ENCODE measurements around the gene FAM199X.

The FAM199X gene
- long read RNA-seq, donor 1, full-length matches to known transcripts, result 7 of 7 reads
- long read RNA-seq, donor 1, partial matches to known transcripts, result 0 of 7 reads
- long read RNA-seq, donor 1, other reads (novel, unspliced or antisense), result 0 of 7 reads
- long read RNA-seq, donor 2, result 0 reads
- long read RNA-seq, donor 3, full-length matches to known transcripts, result 3 of 3 reads
- long read RNA-seq, donor 3, partial matches to known transcripts, result 0 of 3 reads
- long read RNA-seq, donor 3, other reads (novel, unspliced or antisense), result 0 of 3 reads
- long read RNA-seq, donor 4, full-length matches to known transcripts, result 10 of 10 reads
- long read RNA-seq, donor 4, partial matches to known transcripts, result 0 of 10 reads
- long read RNA-seq, donor 4, other reads (novel, unspliced or antisense), result 0 of 10 reads
- long read RNA-seq, donor 5, full-length matches to known transcripts, result 6 of 6 reads
- long read RNA-seq, donor 5, partial matches to known transcripts, result 0 of 6 reads
- long read RNA-seq, donor 5, other reads (novel, unspliced or antisense), result 0 of 6 reads
- long read RNA-seq, donor 6, full-length matches to known transcripts, result 8 of 8 reads
- long read RNA-seq, donor 6, partial matches to known transcripts, result 0 of 8 reads
- long read RNA-seq, donor 6, other reads (novel, unspliced or antisense), result 0 of 8 reads
- long read RNA-seq, donor 7, full-length matches to known transcripts, result 6 of 28 reads
- long read RNA-seq, donor 7, partial matches to known transcripts, result 22 of 28 reads
- long read RNA-seq, donor 7, other reads (novel, unspliced or antisense), result 0 of 28 reads
- long read RNA-seq, donor 8, full-length matches to known transcripts, result 6 of 37 reads
- long read RNA-seq, donor 8, partial matches to known transcripts, result 31 of 37 reads
- long read RNA-seq, donor 8, other reads (novel, unspliced or antisense), result 0 of 37 reads

DNA sequence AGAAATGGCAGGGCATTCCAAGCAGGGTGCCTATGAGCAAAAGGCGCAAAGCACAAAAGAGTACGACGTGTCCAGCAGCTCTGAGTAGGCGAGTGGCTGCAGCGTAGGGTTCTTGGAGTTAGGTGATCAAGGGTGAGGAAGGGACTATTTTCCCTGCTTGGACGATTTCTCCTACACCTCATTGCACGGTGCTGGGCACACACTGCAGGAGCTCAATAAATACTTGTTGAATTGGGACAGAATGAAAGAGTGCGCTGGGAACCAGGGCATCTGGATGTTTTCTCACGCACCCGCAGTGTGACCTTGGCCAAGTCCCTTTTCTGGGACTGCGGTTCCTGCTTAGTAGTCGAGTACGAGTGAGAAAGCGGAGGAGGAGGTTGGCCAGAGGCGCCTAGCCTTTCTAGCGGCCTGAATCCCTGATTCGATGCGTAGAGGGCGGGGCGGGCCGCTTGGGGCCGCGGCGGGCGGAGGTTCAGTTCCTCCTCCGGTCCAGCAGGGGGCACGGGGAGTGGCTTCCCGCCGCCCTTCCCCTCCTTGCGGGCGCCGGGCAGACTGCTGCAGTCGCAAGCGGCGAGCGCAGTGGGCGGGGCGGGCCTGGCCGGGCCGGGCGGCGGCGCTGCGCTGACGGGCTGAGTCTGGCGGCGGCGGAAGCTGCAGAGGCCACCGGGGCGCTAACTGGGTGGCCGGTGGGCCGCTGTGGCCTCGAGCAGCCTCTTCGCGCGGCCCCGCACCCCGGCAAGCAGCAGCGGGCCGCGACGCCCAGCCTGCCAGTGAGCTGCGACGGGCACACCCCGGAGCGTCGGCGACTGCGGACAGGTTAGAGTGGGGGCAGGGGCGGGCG lies at the start of gene FAM199X:
Gene FAM199X, plus strand, starts transcription at position 560 of the 841 bp plus-strand sequence. CDS start 333 bp downstream, outside the sequence.
- peak; percentile 81 for DNase-seq

DNA sequence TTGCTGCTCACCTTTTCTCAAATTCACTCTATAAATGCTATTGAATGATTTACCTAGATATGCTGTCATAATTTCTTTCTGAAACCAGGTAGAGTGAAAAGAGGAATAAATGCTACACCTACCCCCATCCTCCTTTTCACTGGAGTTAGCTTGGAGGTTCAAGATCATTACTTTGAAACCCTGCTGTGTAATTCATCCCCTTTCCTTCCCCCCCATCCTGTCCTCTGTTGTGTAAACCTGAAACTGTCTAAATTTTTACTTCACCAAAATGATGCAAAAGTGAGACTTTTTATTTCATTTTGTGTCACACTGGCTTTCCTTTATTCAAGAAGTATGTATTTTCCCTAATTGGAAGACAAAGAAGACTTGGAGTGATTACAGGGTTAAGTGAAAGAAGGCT lies 48.5 kb upstream of the FAM199X start:
- no peak for DNase-seq

DNA sequence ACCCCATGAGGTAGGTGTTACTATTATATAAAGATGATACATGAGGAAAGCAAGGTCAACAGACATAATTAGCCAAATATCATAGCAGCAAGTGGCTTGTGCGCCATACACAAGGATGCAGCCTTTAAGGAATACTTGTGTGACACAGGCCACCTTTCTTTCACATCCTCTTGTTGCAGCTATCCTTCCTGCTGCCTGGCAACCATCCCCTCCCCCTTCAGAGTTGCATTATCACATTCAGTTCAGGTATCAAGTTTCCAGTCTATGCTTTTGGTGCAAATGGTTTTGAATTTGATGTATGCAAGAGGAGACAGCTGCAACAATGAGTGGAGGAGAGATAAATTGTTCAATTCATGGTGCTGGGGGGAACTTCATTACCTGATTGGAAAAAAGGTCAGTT lies 47.5 kb upstream of the FAM199X start:
- no peak for DNase-seq

DNA sequence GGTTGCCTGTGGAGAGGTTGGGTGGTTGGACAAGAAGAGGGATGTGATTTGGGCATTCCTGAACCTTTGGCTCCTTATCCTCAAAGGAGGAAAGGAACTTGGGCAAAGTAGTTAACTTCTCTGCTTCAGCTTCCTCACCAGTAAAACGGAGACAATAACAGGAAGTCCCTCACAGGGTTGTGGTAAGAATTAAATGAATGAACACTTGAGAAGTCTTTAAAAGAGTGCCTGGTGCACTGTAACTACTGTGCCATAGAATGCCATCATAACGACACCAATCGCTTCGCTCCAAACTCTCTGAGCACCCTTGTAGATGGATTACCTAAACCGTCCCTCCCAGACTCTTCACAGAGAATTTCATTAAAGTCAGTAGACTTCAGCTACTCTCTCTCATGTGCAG lies 43.4 kb upstream of the FAM199X start:
- no peak for DNase-seq

DNA sequence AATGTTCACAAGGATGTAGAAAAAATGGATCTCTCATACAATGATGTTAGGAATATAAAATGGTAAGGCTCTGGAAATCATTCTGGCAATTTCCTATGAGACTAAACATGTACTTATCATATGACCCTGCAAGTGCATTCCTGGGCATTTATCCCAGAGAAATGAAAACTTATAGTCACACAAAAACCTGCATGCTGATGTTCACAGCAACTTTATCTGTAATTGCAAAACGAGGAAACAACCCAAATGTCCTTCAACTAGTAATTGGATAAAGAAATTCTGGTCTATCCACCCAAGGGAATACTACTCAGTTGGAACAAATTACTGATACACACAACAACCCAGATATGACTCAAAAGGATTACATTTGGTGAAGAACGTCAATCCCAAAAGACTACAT lies 39.4 kb upstream of the FAM199X start:
- DNase-seq, result no peak

DNA sequence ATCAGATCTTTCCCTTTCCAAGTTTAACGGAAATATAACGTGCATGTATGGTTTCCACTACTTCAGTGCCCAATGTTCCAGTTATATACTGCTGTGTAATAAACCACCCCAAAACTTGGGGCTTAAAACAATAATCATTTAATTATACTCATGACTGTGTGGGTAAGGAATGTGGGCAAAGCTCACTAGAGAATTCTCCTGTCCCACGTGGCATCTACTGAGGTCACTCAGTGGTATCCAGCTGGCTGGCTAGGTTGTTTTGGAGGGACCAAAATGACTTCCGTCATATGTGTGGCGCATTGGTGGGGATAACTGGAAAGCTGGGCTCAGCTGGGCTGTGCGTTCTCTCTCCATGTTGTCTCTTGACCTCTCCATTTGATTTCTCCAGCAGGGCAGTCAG lies 35.4 kb upstream of the FAM199X start:
- no peak for DNase-seq

DNA sequence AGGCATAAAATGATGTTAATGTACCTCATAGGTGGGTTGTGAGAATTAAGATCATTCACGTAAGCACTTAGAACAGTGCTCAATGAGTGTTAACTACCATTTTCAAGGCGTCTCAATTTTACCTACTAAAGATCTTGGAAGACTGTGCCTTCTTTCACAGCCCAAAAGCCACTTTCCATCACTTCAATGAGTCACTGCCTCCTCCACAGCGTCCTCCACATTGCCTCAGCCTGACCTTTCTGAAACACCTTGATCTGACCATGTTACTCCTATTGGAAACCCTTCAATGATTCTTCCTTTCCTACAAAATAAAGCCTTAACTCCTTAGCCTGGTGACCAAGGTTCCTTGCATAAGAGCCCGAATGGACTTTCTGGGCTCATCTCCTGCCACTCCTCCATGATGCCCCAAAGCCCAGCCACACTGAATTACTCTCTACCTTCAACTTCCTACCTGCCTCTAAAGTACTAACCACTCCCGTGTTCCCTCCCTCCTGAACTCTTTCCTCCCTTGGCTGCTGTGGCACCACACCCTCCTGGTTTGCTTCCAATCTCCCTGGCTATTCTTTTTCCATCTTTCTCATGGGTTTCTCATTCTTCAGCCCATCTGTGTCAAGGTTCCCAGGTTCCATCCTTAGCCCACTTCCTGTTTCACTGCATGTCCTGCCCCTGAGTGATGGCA lies 31.5 kb upstream of the FAM199X start:
- DNase-seq, result no peak

DNA sequence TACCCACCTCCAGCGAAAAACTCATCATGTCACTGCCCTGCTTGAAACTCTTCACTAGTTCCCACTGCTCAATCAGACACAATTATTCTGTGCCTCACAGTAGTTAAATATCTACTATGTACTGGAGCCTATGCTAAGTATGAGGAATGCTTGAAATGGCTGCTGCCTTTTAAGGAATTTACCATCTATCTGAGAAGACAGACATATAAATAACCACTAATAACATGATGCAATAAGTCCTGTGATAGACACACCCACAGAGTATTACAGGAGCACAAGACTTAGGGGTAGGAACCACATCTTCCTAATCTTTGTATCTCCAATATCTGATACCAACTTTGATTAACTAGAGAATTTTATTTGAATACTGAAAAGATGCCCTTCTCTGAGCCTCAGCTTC lies 30.6 kb upstream of the FAM199X start:
- no peak for DNase-seq

DNA sequence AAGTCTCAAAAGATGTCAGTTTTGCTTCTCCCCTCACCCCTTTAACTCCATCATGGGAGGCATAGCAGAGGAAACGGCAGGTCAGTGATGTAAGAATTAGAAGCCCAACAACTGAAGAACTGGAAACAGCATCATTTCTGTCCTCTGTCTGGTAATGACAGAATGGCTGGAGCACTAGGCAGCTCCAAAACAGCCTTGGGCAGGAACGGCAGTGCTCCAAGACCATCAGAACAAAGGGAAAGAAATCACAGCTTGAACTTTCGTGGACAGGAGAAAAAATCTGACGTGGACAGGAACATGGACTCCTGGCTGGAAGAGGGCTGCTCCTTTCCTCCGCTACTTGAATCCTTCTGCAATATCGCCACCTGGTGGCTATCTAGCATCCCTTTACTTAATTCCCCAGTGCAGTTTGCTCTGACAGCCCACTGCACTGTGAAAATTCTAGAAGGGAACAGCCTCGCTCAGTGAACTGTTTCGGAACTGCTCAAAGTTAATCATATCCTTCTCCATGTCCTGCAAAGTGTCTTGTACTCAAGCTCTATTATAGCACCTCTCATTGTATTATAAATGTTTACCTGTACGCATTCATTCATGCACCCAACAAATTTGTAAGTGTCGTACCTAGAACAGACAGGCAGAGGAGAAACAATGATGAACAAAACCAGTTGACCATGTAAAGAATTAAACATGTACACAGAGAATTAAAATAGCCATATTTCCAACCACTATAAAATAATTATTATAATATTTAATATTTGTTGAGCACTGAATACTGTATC lies 29.8 kb upstream of the FAM199X start:
- DNase-seq, result peak; percentile 56

DNA sequence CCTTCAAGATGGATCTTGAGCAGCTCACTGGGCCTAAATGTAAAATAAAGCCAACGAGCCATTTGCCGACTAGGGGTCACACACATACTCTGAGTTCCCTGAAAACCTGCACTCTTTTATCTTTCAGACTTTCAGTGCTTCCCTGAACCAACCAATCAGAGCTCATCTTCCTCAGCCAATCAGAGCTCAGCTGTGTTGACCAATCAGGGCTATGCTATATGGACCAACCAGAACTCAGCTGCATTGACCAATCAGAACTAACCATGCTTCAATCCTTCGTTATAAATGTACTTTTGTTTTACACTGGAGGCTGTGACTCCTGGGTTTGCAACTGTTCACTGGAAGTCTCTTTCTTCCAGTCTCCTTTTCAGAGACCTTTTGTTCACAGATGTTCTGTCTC lies 28.8 kb upstream of the FAM199X start:
- DNase-seq, result no peak

DNA sequence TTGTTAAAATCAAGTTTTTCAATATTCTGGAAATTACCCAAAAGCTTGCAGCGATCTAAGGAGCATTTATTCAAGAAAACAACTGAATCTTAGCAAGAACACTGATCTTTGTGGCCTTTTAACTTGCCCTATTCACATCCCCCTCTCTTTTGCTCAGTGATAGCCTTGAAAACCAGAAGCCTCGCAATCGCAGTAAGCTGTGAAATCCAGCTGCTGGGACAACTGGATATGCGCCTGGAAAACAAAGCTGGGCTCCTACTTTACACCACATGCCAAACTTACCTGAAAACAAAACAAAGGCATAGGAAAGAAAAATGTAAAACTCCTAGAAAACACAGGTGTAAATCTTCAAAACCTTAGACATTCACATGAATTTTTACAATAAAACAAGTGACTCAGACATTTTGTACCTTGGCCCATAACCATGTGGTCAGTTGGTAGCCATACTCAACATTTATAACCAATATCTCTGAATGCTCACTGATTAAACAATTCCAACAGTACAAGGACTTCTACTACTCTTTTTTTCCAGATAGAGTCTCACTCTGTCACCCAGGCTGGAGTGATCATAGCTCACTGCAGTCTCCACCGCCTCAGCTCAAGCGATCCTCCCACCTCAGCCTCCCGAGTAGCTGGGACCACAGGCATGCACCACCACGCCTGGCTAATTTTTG lies 25.0 kb upstream of the FAM199X start:
- DNase-seq, result no peak

DNA sequence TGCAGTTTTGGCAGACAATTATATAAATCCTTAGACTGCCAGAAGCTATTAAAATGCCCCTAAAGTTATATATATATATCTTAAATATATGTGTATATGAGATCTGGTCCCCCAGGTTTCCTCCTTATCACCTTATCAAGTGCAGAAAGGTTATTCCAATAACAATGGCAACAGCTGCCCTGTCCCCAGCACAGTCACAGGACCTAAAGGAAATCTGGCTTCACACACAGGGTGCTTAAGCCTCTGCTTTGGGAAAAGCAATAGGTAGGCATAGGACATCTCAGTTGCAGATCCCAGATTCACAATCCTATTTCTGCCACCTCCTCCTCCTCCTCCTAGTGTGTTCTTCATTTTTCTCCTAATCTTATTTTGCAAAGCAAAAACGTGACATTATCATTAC lies 15.2 kb upstream of the FAM199X start:
- no peak for DNase-seq

DNA sequence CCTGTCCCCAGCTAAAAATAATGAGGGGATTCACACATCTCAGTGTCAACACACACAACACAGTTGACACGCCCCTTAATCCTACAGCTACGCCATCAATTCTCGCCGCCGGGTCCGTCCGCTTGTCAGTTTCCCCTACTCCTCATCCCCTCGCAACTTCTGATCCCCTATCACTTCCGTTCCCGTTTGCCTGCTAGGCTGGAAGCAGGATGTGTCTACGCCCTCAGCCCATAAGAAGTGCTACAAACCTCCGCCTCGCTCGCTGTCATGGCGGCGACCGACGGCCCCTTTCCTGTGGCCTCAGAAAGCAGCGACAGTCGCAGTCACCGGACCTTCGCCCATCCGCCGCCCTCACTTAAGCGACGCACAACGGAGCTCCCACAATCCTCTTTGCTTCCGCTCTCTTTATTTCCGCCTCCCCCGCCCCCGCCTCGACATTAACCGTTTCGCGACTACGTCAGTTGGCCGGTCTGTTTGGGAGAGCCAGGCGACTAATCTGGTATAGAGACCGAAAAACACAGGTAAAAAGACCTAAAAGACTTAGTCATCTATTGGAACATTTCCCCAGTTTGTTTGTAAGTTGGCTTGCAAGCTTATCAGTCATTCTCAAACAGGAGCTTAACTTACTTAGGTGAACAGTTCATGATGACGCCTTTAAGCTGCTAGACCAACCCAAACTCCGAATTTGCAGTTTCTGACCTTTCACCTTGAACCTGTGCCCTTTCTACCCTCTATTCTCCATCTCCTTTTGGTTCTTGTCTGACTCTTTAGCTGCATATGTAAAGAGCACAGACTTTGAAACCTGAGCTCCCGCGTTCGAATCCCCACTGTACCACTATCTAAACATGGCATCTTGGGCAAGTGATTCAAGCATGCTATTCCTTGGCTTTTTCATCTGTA lies 9.4 kb upstream of the FAM199X start, which contains the start of gene SLC25A53:
Gene SLC25A53, minus strand, starts transcription at position 380 of the 900 bp plus-strand sequence. CDS start 51,752 bp downstream, outside the sequence.
- peak; percentile 79 for DNase-seq

DNA sequence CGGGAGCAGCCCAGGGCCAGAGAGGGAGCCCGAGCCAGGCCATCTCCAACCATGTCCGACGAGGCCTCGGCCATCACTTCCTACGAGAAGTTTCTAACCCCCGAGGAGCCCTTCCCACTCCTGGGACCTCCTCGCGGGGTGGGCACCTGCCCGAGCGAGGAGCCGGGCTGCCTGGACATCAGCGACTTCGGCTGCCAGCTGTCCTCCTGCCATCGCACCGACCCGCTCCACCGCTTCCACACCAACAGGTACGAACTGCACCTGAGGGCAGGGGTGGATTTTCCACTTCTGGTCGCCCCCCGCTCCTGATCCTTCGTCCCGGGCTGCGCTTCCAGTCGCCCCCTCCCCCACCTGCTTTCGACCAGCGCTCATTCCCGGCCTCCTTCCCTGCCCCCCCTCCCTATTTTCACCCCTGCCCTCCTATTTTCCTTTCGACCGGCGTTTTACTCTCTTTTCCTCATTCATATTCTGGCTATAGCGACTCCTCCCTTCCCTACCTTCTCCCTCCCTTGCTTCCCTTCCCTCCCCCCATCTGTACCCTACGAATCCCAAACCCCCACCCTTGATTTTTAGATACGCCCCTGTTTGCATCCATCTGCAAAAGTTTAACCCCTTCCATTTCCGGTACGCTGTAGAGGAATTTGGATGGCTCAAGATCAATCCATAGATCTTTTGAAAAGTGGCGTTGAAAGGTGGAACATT lies 633 bp downstream of the FAM199X start:
- DNase-seq, result peak; percentile 79

DNA sequence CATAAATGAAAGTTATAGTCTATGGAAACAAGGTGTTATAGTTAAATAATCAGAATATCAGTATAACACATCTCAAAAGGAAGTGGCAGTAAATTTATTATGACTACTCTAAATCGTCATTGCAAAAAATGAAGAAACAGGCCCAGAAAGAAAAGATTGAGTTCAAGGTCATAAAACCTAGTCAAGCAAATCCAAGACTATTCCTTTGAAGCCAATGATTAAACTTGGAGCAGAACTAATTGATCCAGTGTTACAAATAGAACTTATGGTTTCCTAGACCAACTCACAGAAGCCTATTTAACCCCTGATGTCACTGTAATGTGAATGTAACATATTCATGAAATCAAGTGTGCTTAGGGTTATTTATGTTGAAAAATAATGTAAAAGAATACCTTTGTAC lies 1.9 kb downstream of the FAM199X start:
- DNase-seq, result no peak

DNA sequence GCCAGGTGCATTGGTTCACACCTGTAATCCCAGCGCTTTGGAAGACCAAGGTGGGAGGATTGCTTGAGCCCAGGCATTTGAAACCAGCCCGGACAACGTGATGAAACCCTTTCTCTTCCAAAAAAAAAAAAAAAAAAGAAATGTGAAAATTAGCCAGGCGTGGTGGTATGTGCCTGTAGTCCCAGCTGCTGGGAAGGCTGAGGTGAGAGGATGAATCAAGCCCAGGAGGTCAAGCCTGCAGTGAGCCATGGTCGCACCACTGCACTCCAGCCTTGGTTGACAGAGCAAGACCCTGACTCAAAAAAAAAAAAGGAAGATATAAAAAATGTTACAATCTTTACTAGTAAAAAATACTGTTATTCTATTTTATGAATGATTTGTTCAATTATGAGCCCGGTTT lies 5.9 kb downstream of the FAM199X start:
- DNase-seq, result no peak

DNA sequence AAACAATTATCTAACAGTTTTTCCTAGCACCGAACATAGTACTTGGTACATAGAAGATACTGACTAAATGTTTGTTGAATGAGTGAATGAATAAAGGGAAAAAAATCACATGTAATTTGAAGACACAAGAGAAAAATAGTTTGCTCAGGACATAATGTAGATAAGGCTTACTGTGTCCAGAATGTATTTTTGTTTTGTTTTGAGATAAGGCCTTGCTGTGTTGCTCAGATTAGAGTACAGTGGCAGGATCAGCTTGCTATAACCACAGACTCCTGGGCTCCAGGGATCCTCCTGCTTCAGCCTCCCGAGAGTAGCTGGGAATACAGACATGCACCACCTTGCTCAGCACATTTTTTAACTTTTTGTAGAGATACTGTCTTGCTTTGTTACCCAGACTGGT lies 6.5 kb downstream of the FAM199X start:
- no peak for DNase-seq

DNA sequence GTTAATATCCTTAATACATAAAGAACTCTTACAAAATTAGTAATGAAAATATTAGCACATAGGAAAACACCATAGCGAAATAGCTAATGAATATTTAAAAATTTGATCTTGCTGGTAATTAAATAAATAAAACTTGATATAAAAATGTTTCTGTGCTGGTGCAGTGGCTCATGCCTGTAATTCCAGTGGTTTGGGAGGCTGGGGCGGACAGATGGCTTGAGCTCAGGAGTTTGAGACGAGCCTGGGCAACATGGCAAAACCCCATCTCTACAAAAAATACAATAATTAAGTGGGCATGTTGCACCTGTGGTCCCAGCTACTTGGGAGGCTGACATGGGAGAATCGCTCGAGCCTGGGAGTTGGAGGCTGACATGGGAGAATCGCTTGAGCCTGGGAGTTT lies 7.6 kb downstream of the FAM199X start:
- DNase-seq, result no peak

DNA sequence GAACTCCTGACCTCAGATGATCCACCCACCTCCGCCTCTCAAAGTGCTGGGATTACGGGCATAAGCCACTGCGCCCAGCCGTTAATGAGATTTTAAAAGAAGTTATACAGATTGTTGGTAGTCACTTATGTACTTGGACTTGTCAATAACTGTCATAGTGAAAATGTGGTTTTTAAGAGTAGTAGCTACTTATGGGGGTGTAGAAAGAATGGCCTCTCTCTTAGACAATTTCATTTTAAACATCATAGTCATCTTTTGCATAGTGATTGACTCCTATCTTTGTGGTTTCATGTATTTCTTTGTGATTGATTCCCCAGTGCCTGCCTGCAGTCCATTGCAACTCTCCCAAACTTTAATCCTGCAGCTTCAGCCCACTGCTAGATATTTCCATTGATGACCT lies 17.4 kb downstream of the FAM199X start:
- no peak for DNase-seq

Measured in right kidney (tissue), 9 donors.